SK-N-SH treated with all-trans-retinoic acid at 6 μM for 48 hours (cell line): ENCODE data around the gene C2CD3.
"Not testable (repeated sequence)": the region's sequence is repeated elsewhere in the genome, so short reads cannot be mapped to it uniquely, and the experiment has no call there.

Experiments used
- ATAC-seq: fragments of 200-7000 bp; cut with Tn5 transposase; 3 replicates; pipeline ENCODE4 v1.9.1; 2020; ENCODE audit warnings: mild to moderate bottlenecking, moderate library complexity
- ARNTL ChIP-seq: fragments of 450-650 bp; formaldehyde crosslinking; IDR thresholded peaks from 2 replicates; pipeline ENCODE4 v1.5.0; 2020; ENCODE audit warnings: low read depth, mild to moderate bottlenecking, moderate library complexity, borderline replicate concordance
- BACH2 ChIP-seq: fragments of 250-450 bp; sonication (Bioruptor Pico); IDR thresholded peaks from 2 replicates; pipeline ENCODE4 v1.9.0; 2021; ENCODE audit warnings: mild to moderate bottlenecking, borderline replicate concordance
- CREB5 ChIP-seq: fragments of 250-450 bp; sonication (Bioruptor Pico); IDR thresholded peaks from 2 replicates; pipeline ENCODE4 v1.5.1; 2020; ENCODE audit warnings: low read depth, mild to moderate bottlenecking, moderate library complexity
- CSDC2 ChIP-seq: fragments of 250-450 bp; sonication (Bioruptor Pico); IDR thresholded peaks from 2 replicates; pipeline ENCODE4 v1.5.0; 2020; ENCODE audit warnings: mild to moderate bottlenecking, moderate library complexity
- CSRNP3 ChIP-seq: fragments of 250-450 bp; sonication (Bioruptor Pico); IDR thresholded peaks from 2 replicates; pipeline ENCODE4 v1.5.1; 2021; ENCODE audit warnings: mild to moderate bottlenecking, moderate library complexity
- ESRRG ChIP-seq: fragments of 250-450 bp; sonication (Bioruptor Pico); IDR thresholded peaks from 2 replicates; pipeline ENCODE4 v1.6.1; 2021; ENCODE audit warnings: mild to moderate bottlenecking
- OSR1 ChIP-seq: fragments of 250-450 bp; sonication (Bioruptor Pico); IDR thresholded peaks from 2 replicates; pipeline ENCODE4 v1.8.0; 2022; ENCODE audit warnings: moderate library complexity, mild to moderate bottlenecking, inconsistent platforms
- PATZ1 ChIP-seq: fragments of 250-450 bp; sonication (Bioruptor Pico); IDR thresholded peaks from 2 replicates; pipeline ENCODE4 v1.8.0; 2020; ENCODE audit warnings: mild to moderate bottlenecking, moderate library complexity, borderline replicate concordance
- POU6F1 ChIP-seq: fragments of 250-450 bp; sonication (Bioruptor Pico); IDR thresholded peaks from 2 replicates; pipeline ENCODE4 v1.8.0; 2021; ENCODE audit warnings: low read depth, mild to moderate bottlenecking, moderate library complexity, borderline replicate concordance
- PPARA ChIP-seq: fragments of 250-450 bp; sonication (Bioruptor Pico); IDR thresholded peaks from 2 replicates; pipeline ENCODE4 v1.5.0; 2020; ENCODE audit warnings: mild to moderate bottlenecking, borderline replicate concordance
- SNAI2 ChIP-seq: fragments of 250-450 bp; sonication (Bioruptor Pico); IDR thresholded peaks from 2 replicates; pipeline ENCODE4 v1.5.0; 2020; ENCODE audit warnings: mild to moderate bottlenecking, moderate library complexity
- TOX ChIP-seq: fragments of 250-450 bp; sonication (Bioruptor Pico); IDR thresholded peaks from 2 replicates; pipeline ENCODE4 v1.8.0; 2021; ENCODE audit warnings: mild to moderate bottlenecking, moderate library complexity, borderline replicate concordance
- TSHZ2 ChIP-seq: fragments of 250-450 bp; sonication (Bioruptor Pico); IDR thresholded peaks from 2 replicates; pipeline ENCODE4 v1.5.0; 2020; ENCODE audit warnings: mild to moderate bottlenecking, moderate library complexity
- ZFP30 ChIP-seq: fragments of 450-650 bp; formaldehyde crosslinking; IDR thresholded peaks from 2 replicates; pipeline ENCODE4 v1.5.0; 2022; ENCODE audit warnings: mild to moderate bottlenecking, moderate library complexity
- ZNF565 ChIP-seq: fragments of 450-650 bp; formaldehyde crosslinking; conservative IDR thresholded peaks from 2 replicates; pipeline ENCODE4 v1.5.0; 2020; ENCODE audit warnings: low read depth, mild to moderate bottlenecking, moderate library complexity
- ZNF70 ChIP-seq: fragments of 450-650 bp; formaldehyde crosslinking; IDR thresholded peaks from 2 replicates; pipeline ENCODE4 v1.5.0; 2020; ENCODE audit warnings: mild to moderate bottlenecking, moderate library complexity
- ZNF8 ChIP-seq: fragments of 450-650 bp; formaldehyde crosslinking; IDR thresholded peaks from 2 replicates; pipeline ENCODE4 v1.5.0; 2020; ENCODE audit warnings: mild to moderate bottlenecking, moderate library complexity

The C2CD3 gene

GRCh38 chr11:73988227-73988626 is 182.6 kb downstream of the C2CD3 start:
- no peak for ATAC-seq
- no peak for TF ChIP-seq SNAI2
- no peak for TF ChIP-seq POU6F1
- no peak for TF ChIP-seq PPARA (CRISPR knock-in tag)
- no peak for TF ChIP-seq PATZ1
- no peak for TF ChIP-seq ZFP30 (CRISPR knock-in tag)
- TF ChIP-seq TSHZ2 = no peak
- TF ChIP-seq ARNTL = no peak
- no peak for TF ChIP-seq CSDC2 (CRISPR knock-in tag)
- TF ChIP-seq ESRRG (CRISPR knock-in tag) = no peak
- TF ChIP-seq TOX (CRISPR knock-in tag) = no peak
- no peak for TF ChIP-seq OSR1 (CRISPR knock-in tag)
- TF ChIP-seq ZNF8 (CRISPR knock-in tag) = no peak
- no peak for TF ChIP-seq ZNF565 (CRISPR knock-in tag)
- TF ChIP-seq ZNF70 (CRISPR knock-in tag) = no peak
- TF ChIP-seq BACH2 (CRISPR knock-in tag) = no peak
- no peak for TF ChIP-seq CREB5 (CRISPR knock-in tag)
- TF ChIP-seq CSRNP3 (CRISPR knock-in tag) = no peak

- not testable (repeated sequence) for ATAC-seq
Measured at GRCh38 chr11:73985661-73986060, 185.1 kb downstream of the C2CD3 start.

GRCh38 chr11:73983741-73984538 is 186.9 kb downstream of the C2CD3 start:
- no peak for TF ChIP-seq CREB5 (CRISPR knock-in tag)
- TF ChIP-seq, all 23 proteins: peak for 0
- ATAC-seq = no peak
